GM13976 (cell line): ENCODE data around the gene MED19.

ENCODE experiments used
- DNase-seq: peaks from one replicate; pipeline ENCODE4 v3.0.0; 2012; ENCODE audit warnings: low spot score
- in situ Hi-C: fragments of 300-500 bp; cut with MboI; formaldehyde crosslinking; loops from one replicate; pipeline ENCODE4 v1.12.0; 2022; ENCODE audit warnings: low sequenced_read_pairs, mixed read lengths, inconsistent platforms; ENCODE audit not compliant: unreplicated experiment
- TF ChIP-seq, protein P1 (sequence below): IDR thresholded peaks from 2 replicates; pipeline ENCODE4 v1.5.1; 2012; ENCODE audit warnings: borderline replicate concordance, mild to moderate bottlenecking; ENCODE audit not compliant: insufficient read depth; ENCODE audit errors: extremely low read depth, missing control alignments, control extremely low read depth

The MED19 gene

DNA sequence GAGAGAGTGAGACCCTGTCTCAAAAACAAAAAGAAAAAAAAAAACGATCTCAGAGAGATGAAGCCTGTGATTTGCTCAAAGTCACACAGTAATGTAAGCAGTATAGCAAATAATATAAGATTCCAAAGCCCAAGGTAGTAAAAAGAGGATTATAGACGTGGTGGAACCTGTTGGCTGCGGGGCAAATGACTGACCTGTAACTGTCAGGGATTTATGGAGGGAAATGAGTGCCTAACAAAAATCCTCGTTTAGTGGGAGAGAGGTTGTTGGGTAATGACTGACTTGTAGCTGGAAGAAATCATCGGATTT, 55.2 kb downstream of the MED19 start:
- TF ChIP-seq, protein P1, sequence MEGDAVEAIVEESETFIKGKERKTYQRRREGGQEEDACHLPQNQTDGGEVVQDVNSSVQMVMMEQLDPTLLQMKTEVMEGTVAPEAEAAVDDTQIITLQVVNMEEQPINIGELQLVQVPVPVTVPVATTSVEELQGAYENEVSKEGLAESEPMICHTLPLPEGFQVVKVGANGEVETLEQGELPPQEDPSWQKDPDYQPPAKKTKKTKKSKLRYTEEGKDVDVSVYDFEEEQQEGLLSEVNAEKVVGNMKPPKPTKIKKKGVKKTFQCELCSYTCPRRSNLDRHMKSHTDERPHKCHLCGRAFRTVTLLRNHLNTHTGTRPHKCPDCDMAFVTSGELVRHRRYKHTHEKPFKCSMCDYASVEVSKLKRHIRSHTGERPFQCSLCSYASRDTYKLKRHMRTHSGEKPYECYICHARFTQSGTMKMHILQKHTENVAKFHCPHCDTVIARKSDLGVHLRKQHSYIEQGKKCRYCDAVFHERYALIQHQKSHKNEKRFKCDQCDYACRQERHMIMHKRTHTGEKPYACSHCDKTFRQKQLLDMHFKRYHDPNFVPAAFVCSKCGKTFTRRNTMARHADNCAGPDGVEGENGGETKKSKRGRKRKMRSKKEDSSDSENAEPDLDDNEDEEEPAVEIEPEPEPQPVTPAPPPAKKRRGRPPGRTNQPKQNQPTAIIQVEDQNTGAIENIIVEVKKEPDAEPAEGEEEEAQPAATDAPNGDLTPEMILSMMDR = no peak
- DNase-seq = no peak
- in situ Hi-C loops = loop anchor here (25.0 kb wide), 2 partner anchors 155 to 855 kb away; partner anchors contain the start of gene OR5B21
